ENCODE measurements around the gene WDR44.

Gene WDR44

GRCh38 chrX:118350706-118351105 lies 4.8 kb downstream of the WDR44 start:
- DNase-seq (ENCODE audit: extremely low read depth, low read depth) = no peak
- no peak for TF ChIP-seq CTCF (IDR thresholded peaks at IDR 0.05; ENCODE audit: low read depth, low read length)

- no peak for DNase-seq (ENCODE audit: extremely low read depth, low read depth)
Measured at GRCh38 chrX:118352566-118352965, 6.7 kb downstream of the WDR44 start.

GRCh38 chrX:118353081-118353850 lies 7.4 kb downstream of the WDR44 start:
- no peak for DNase-seq (ENCODE audit: extremely low read depth, low read depth)
- TF ChIP-seq CTCF (IDR thresholded peaks at IDR 0.05; ENCODE audit: low read depth, low read length) = no peak

More at GRCh38 chrX:118352566-118352965, 6.7 kb downstream of the WDR44 start:
- no peak for TF ChIP-seq CTCF (IDR thresholded peaks at IDR 0.05; ENCODE audit: low read depth, low read length)

GRCh38 chrX:118355225-118355920 lies 9.5 kb downstream of the WDR44 start:
- TF ChIP-seq CTCF (IDR thresholded peaks at IDR 0.05; ENCODE audit: low read depth, low read length) = no peak
- DNase-seq (ENCODE audit: extremely low read depth, low read depth) = no peak

GRCh38 chrX:118356154-118356701 lies 10.3 kb downstream of the WDR44 start:
- no peak for TF ChIP-seq CTCF (IDR thresholded peaks at IDR 0.05; ENCODE audit: low read depth, low read length)
- DNase-seq (ENCODE audit: extremely low read depth, low read depth) = no peak

- no peak for TF ChIP-seq CTCF (IDR thresholded peaks at IDR 0.05; ENCODE audit: low read depth, low read length)
- no peak for DNase-seq (ENCODE audit: extremely low read depth, low read depth)
Measured at GRCh38 chrX:118360429-118361125, 14.7 kb downstream of the WDR44 start.

Measured in AG09319 (cell line).